ENCODE results near the gene ERGIC1. TPM values are rescaled to one million over a fixed set of nuclear protein-coding genes. Genes with fewer than 3 reads are reported as not detected.

Gene ERGIC1
- total and polyA plus RNA-seq, 2 of the 13 experiments (the other 11 are each of a cell fraction or from before 2014, with no cell fraction given) = 78.5 to 184 TPM

GRCh38 chr5:172788771-172789686, 45.0 kb upstream of the ERGIC1 start (continued):
- TF ChIP-seq THAP11 (CRISPR knock-in tag; IDR thresholded peaks at IDR 0.05) (0 out of 2 replicates have a peak, but pooled peaks have one; percentile 12), ZNF12 (CRISPR knock-in tag; IDR thresholded peaks at IDR 0.05) (no peak), ETS1 (CRISPR knock-in tag; IDR thresholded peaks at IDR 0.05) (no peak), RFX5 (IDR thresholded peaks at IDR 0.05; ENCODE audit: low read depth, low read length) (no peak), RAD51 (IDR thresholded peaks at IDR 0.05; ENCODE audit: borderline replicate concordance) (no peak), SNAI1 (CRISPR knock-in tag; IDR thresholded peaks at IDR 0.05; ENCODE audit: borderline replicate concordance) (no peak), ZSCAN30 (CRISPR knock-in tag; IDR thresholded peaks at IDR 0.05) (no peak), TMF1 (CRISPR knock-in tag; IDR thresholded peaks at IDR 0.05; ENCODE audit: low read depth) (0 out of 2 replicates have a peak, but pooled peaks have one; percentile 27), PHB2 (IDR thresholded peaks at IDR 0.05; ENCODE audit: partially characterized antibody) (no peak), ZNF589 (CRISPR knock-in tag; conservative IDR thresholded peaks at IDR 0.05) (no peak), ZNF598 (CRISPR knock-in tag; IDR thresholded peaks at IDR 0.05; ENCODE audit: borderline replicate concordance) (no peak), AHDC1 (CRISPR knock-in tag; IDR thresholded peaks at IDR 0.05; ENCODE audit: borderline replicate concordance) (peak; percentile 79; the same call in 1 of the 2 replicates), PTBP1 (IDR thresholded peaks at IDR 0.05; ENCODE audit: low read depth, low read length, poor library complexity, severe bottlenecking) (no peak), ZNF263 (CRISPR knock-in tag; IDR thresholded peaks at IDR 0.05) (no peak), ATF3 (CRISPR knock-in tag; IDR thresholded peaks at IDR 0.05) (no peak), PAXIP1 (CRISPR knock-in tag; conservative IDR thresholded peaks at IDR 0.05) (peak; percentile 86), SIX4 (CRISPR knock-in tag; IDR thresholded peaks at IDR 0.05) (0 out of 2 replicates have a peak, but pooled peaks have one; percentile 12), PPARG (CRISPR knock-in tag; conservative IDR thresholded peaks at IDR 0.05) (peak; percentile 91), ZNF30 (CRISPR knock-in tag; IDR thresholded peaks at IDR 0.05) (no peak)
